Effector memory CD4-positive, alpha-beta T cell (primary cell): ENCODE data around the gene JSRP1.

Experiments
- DNase-seq, 3 donors: peaks; one replicate each; pipeline ENCODE4 v3.0.0-alpha.2; 2020
- H3K27ac ChIP-seq: 2 replicates; pipeline ENCODE4 v1.7.0; 2013; ENCODE audit warnings: mild to moderate bottlenecking, low read length, moderate library complexity; ENCODE audit not compliant: insufficient read depth, poor library complexity, severe bottlenecking
- H3K27me3 ChIP-seq: replicated peaks from 2 replicates; pipeline ENCODE4 v1.7.0; 2013; ENCODE audit warnings: mild to moderate bottlenecking, low read length; ENCODE audit not compliant: insufficient read depth, control insufficient read depth, poor library complexity, severe bottlenecking
- H3K36me3 ChIP-seq: 2 replicates; pipeline ENCODE4 v1.7.0; 2013; ENCODE audit warnings: mild to moderate bottlenecking, low read length, moderate library complexity; ENCODE audit not compliant: control insufficient read depth, insufficient read depth
- H3K4me1 ChIP-seq: 2 replicates; pipeline ENCODE4 v1.7.0; 2013; ENCODE audit warnings: low read length, mild to moderate bottlenecking; ENCODE audit not compliant: control insufficient read depth, insufficient read depth, poor library complexity, severe bottlenecking
- H3K4me3 ChIP-seq: 2 replicates; pipeline ENCODE4 v1.7.0; 2013; ENCODE audit warnings: low read length, low read depth, mild to moderate bottlenecking; ENCODE audit not compliant: insufficient read depth, poor library complexity, severe bottlenecking
- H3K9me3 ChIP-seq: 2 replicates; pipeline ENCODE4 v1.7.0; 2013; ENCODE audit warnings: mild to moderate bottlenecking, low read length, moderate library complexity; ENCODE audit not compliant: control insufficient read depth

JSRP1 gene

GRCh38 chr19:2231621-2232221, 24.5 kb downstream of the JSRP1 start:
- peaks cover 16% of the 10 kb centered on the region for H3K4me1 ChIP-seq
- H3K36me3 ChIP-seq, result peaks cover 47% of the 10 kb centered on the region
- H3K9me3 ChIP-seq, result no peaks in the 10 kb centered on the region
- no peak for DNase-seq
- H3K4me3 ChIP-seq, result no peak overlapping the region
- no peak overlapping the region for H3K27ac ChIP-seq
- H3K27me3 ChIP-seq, result no peaks in the 10 kb centered on the region

- no peaks in the 10 kb centered on the region for H3K9me3 ChIP-seq
- H3K27ac ChIP-seq, result no peak overlapping the region
- peaks cover 53% of the 10 kb centered on the region for H3K36me3 ChIP-seq
- H3K4me1 ChIP-seq, result peaks cover 16% of the 10 kb centered on the region
- H3K4me3 ChIP-seq, result no peak overlapping the region
- H3K27me3 ChIP-seq, result no peaks in the 10 kb centered on the region
- no peak for DNase-seq
Observed at GRCh38 chr19:2230807-2231533, 25.2 kb downstream of the JSRP1 start.

- Histone ChIP-seq H3K36me3 (peaks cover 61% of the 10 kb centered on the region), H3K27ac (no peak overlapping the region), H3K4me3 (no peak overlapping the region), H3K9me3 (no peaks in the 10 kb centered on the region), H3K4me1 (peaks cover 12% of the 10 kb centered on the region), H3K27me3 (no peaks in the 10 kb centered on the region)
- no peak for DNase-seq
Observed at GRCh38 chr19:2230033-2230531, 26.1 kb downstream of the JSRP1 start.

- DNase-seq, result no peak
- H3K27ac ChIP-seq, result no peak overlapping the region
- H3K4me3 ChIP-seq, result no peak overlapping the region
- H3K9me3 ChIP-seq, result no peaks in the 10 kb centered on the region
- no peaks in the 10 kb centered on the region for H3K27me3 ChIP-seq
- peaks cover 8% of the 10 kb centered on the region for H3K4me1 ChIP-seq
- H3K36me3 ChIP-seq, result peaks cover 65% of the 10 kb centered on the region
Observed at GRCh38 chr19:2229103-2230032, 26.8 kb downstream of the JSRP1 start.

GRCh38 chr19:2228157-2229030, 27.8 kb downstream of the JSRP1 start:
- DNase-seq, result no peak
- no peaks in the 10 kb centered on the region for H3K9me3 ChIP-seq
- no peaks in the 10 kb centered on the region for H3K27me3 ChIP-seq
- H3K36me3 ChIP-seq, result peaks cover 63% of the 10 kb centered on the region
- no peak overlapping the region for H3K4me3 ChIP-seq
- H3K27ac ChIP-seq, result no peak overlapping the region
- no peaks in the 10 kb centered on the region for H3K4me1 ChIP-seq

- Histone ChIP-seq H3K36me3 (peaks cover 56% of the 10 kb centered on the region), H3K27ac (no peak overlapping the region), H3K9me3 (no peaks in the 10 kb centered on the region), H3K4me3 (no peak overlapping the region), H3K27me3 (no peaks in the 10 kb centered on the region), H3K4me1 (no peaks in the 10 kb centered on the region)
- DNase-seq, result no peak
Observed at GRCh38 chr19:2227415-2228156, 28.6 kb downstream of the JSRP1 start.

GRCh38 chr19:2226840-2227360, 29.3 kb downstream of the JSRP1 start:
- DNase-seq, result no peak
- Histone ChIP-seq H3K27me3 (no peaks in the 10 kb centered on the region), H3K4me3 (no peak overlapping the region), H3K27ac (no peak overlapping the region), H3K36me3 (peaks cover 51% of the 10 kb centered on the region), H3K4me1 (no peaks in the 10 kb centered on the region), H3K9me3 (no peaks in the 10 kb centered on the region)

GRCh38 chr19:2226051-2226839, 30.0 kb downstream of the JSRP1 start:
- H3K9me3 ChIP-seq, result no peaks in the 10 kb centered on the region
- H3K4me1 ChIP-seq, result no peaks in the 10 kb centered on the region
- no peak overlapping the region for H3K27ac ChIP-seq
- H3K36me3 ChIP-seq, result peaks cover 47% of the 10 kb centered on the region
- H3K4me3 ChIP-seq, result no peak overlapping the region
- no peak for DNase-seq
- no peaks in the 10 kb centered on the region for H3K27me3 ChIP-seq
